Coronary artery (tissue), 2 donors: ENCODE results near the gene LRIT1.

Source experiments
- DNase-seq: peaks from one replicate; pipeline ENCODE4 v3.0.0-alpha.2; 2017; ENCODE audit warnings: low spot score
- H3K27ac ChIP-seq, 2 donors: fragments of 200-600 bp; sonication (generic); one replicate each; pipeline ENCODE4 v1.5.1; 2016 to 2019
- H3K4me3 ChIP-seq: fragments of 200-600 bp; sonication (generic); 2 replicates; pipeline ENCODE4 v1.5.1; 2016; ENCODE audit warnings: mild to moderate bottlenecking, moderate library complexity
- TF ChIP-seq, protein P1 (sequence below): fragments of 200-600 bp; sonication (generic); IDR thresholded peaks from one replicate; pipeline ENCODE4 v1.5.1; 2019; ENCODE audit warnings: antibody characterized with exemption

LRIT1 gene

DNA sequence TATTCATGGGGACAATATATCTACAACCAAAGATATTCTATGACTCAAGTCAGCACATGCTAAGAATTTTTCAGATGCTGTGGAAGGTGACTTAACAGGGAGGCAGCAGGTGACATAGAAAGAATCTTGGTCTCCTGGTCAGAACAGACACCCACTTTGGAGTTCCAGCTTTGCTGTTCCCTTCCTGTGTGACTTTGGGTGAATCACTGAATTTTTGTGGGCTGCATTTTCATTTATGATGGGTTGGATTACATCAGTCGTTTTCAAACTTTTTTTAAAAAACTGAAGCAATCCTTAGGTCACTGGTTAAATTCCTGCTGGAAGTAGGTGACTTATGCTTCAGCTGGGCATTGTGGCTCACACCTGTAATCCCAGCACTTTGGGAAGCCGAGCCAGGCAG is 28.4 kb upstream of the LRIT1 start:
- TF ChIP-seq, protein P1, sequence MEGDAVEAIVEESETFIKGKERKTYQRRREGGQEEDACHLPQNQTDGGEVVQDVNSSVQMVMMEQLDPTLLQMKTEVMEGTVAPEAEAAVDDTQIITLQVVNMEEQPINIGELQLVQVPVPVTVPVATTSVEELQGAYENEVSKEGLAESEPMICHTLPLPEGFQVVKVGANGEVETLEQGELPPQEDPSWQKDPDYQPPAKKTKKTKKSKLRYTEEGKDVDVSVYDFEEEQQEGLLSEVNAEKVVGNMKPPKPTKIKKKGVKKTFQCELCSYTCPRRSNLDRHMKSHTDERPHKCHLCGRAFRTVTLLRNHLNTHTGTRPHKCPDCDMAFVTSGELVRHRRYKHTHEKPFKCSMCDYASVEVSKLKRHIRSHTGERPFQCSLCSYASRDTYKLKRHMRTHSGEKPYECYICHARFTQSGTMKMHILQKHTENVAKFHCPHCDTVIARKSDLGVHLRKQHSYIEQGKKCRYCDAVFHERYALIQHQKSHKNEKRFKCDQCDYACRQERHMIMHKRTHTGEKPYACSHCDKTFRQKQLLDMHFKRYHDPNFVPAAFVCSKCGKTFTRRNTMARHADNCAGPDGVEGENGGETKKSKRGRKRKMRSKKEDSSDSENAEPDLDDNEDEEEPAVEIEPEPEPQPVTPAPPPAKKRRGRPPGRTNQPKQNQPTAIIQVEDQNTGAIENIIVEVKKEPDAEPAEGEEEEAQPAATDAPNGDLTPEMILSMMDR: no peak
- no peak overlapping the region for H3K4me3 ChIP-seq
- no peak overlapping the region for H3K27ac ChIP-seq
- no peak for DNase-seq

DNA sequence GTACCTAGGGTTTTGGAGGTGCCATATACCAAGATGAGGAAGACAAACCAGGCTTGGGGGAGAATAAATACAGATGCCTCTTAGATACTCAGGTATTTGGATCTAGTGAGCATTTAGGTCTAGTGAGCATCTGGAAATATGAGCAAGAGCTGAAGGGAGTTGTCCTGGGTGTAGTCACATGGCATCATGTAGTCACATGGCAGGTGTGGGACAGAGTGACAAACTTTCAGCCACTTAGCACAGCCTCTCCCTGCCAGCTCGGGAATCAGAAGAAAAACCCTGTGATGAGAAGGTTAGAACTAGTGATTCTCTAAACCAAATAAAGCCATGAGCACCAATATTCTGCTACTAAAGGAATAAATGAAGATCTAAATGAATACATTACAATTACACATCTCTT is 27.8 kb upstream of the LRIT1 start:
- H3K4me3 ChIP-seq: no peak overlapping the region
- H3K27ac ChIP-seq: no peak overlapping the region
- TF ChIP-seq, protein P1: no peak
- no peak for DNase-seq

DNA sequence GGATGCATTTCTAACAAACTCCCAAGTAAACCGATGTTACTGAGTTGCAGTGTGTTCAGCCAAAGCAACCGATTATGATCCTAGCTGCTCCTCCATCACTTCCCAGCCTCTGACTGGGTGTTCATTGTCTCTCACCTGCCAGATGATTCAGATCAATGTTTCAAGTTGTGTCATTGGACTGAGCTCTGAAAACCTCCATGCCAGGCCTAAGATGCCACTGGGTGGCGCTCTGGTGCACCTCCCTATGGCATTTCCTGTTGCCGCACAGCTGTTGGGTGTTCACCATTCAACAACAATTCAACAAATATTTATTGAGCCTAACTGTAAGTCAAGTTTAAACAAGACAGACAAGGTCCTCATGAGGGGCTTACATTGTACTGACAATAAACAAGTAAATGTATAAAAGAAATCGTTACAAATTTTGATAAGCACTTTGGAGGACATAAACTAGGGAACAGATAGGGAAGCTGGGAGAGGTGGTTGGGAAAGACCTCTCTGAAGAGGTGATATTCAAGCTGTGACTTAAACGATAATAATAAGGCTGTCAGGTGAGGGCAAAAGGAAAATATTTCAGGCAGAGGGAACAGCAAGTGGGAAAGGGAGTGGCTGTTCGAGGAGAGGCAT is 26.3 kb upstream of the LRIT1 start:
- TF ChIP-seq, protein P1: no peak
- DNase-seq: no peak
- no peak overlapping the region for H3K27ac ChIP-seq
- H3K4me3 ChIP-seq: no peak overlapping the region

DNA sequence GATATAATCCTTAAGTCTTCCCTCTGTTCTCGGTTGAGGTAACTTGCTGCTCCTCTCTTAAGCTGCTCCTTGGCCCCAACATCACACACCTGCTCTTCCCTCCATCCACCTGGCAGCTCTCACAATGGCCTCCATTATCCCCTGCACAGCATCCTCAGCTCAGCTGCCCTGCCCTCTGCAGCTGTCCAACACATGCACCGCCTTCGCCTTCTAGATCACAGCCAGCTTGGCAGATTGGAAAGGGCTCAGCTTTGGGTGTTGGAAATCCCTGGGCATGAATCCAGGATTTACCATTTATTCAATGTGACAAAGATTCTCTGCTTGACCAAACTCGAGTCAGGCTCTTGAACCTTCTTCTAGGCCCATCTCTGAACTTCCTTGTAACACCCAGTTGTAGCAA is 24.1 kb upstream of the LRIT1 start:
- DNase-seq: no peak
- no peak overlapping the region for H3K27ac ChIP-seq
- H3K4me3 ChIP-seq: no peak overlapping the region
- TF ChIP-seq, protein P1: no peak

DNA sequence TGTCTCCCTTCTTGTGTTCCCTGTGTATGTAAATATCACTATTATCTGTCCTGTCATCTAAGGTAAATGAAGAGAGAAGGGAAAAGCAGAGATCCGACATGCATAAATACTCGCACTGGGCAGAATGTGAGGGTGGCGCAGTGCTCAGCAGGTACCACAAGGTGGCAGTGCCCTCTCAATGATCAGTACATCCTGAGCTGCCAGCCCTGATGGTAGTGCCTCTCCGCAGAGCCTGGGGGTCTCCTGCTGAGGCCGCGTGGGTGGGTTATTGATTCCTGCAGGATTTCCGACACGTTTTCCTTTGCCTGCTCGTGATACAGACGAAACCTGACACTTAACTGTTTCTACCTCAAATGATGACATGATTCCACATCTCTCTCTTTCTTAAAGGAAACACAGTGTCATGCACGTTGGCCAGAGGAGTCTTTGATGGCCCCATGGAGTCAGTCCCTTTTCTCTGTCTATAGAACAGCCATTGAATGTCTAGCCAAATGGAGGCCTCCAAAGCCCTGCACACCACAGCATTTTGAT is 23.3 kb upstream of the LRIT1 start:
- no peak overlapping the region for H3K27ac ChIP-seq
- DNase-seq: no peak
- TF ChIP-seq, protein P1: peak; percentile 84
- H3K4me3 ChIP-seq: no peak overlapping the region

DNA sequence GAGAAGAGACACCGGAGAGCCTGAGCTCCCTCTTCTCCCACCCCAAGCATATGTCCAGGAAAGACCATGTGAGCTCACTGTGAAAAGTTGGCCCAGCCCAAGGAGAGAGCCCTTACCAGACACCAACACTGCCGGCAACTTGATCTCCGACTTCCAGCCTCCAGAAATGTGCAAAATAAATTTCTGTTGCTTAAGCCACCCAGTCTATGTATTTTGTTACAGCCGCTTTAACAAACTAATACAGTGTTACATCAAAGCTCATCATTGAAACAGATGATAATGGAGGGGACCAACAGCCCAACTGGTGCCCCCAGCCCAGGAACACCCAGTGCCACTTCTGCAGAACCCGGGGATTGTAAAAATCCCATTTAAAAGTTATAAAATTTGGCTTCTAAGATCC is 22.4 kb upstream of the LRIT1 start:
- TF ChIP-seq, protein P1: no peak
- no peak for DNase-seq
- H3K27ac ChIP-seq: no peak overlapping the region
- no peak overlapping the region for H3K4me3 ChIP-seq

DNA sequence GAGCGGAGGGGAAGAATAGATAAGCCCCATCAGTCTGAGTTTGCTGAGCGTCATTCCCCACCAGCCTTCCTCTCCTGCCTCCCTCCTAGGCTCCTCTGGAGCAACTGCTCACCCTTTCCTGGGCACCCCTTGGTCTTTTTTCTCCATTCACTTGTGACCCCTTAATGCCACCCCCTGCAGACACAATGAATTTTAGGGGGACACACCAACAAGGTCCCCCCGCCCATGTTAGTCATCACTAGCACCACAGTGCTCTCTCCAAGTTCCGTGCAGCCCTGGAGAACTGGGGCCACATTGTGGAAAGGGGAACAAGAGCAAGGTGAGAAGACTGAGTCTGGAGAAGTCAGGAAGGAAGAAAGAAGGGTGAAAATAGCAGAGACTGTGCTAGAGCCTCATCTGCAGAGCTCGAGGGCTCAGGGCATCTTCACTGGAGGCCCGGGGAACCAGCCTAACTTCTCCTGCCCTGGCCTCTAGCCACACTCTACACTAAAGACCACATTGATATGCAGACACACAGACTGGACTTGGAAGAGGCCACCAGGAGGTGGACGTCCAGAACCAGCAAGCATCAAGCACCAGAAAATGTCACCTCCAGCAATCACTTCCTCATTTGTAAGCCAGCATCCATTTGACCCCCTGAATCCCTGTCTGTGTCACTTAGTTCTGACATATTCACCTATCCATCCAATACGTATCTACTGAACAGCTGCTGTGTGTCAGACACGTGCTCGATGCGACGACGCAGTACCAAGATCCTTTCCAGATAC is 21.0 kb upstream of the LRIT1 start:
- no peak overlapping the region for H3K27ac ChIP-seq
- TF ChIP-seq, protein P1: no peak
- no peak overlapping the region for H3K4me3 ChIP-seq
- DNase-seq: no peak
